GM23248 (cell line): ENCODE measurements around the gene SLC7A8. TPM values are rescaled to one million over a fixed set of nuclear protein-coding genes. Genes with fewer than 3 reads are reported as not detected.

ENCODE experiments used
- DNase-seq: peaks from one replicate; pipeline ENCODE4 v3.0.0-alpha.2; 2015
- H2AFZ ChIP-seq: fragments of 200-600 bp; sonication (generic); 2 replicates; pipeline ENCODE4 v1.6.1; 2016; ENCODE audit warnings: antibody characterized with exemption
- H3F3A ChIP-seq: fragments of 200-600 bp; sonication (generic); 2 replicates; pipeline ENCODE4 v1.6.1; 2016; ENCODE audit warnings: mild to moderate bottlenecking, antibody characterized with exemption, mixed run types; ENCODE audit not compliant: insufficient read depth
- H3K27ac ChIP-seq: fragments of 200-600 bp; sonication (generic); 2 replicates; pipeline ENCODE4 v1.5.1; 2016; ENCODE audit warnings: mild to moderate bottlenecking
- H3K27me3 ChIP-seq: fragments of 200-600 bp; sonication (generic); replicated peaks from 2 replicates; pipeline ENCODE4 v1.6.1; 2016; ENCODE audit warnings: mild to moderate bottlenecking; ENCODE audit not compliant: insufficient read depth
- H3K36me3 ChIP-seq: fragments of 200-600 bp; sonication (generic); 2 replicates; pipeline ENCODE4 v1.6.1; 2016; ENCODE audit warnings: low read depth, mild to moderate bottlenecking
- H3K4me1 ChIP-seq: fragments of 200-600 bp; sonication (generic); 2 replicates; pipeline ENCODE4 v1.6.1; 2016; ENCODE audit warnings: mild to moderate bottlenecking; ENCODE audit not compliant: insufficient read depth
- H3K4me2 ChIP-seq: fragments of 200-600 bp; sonication (generic); one replicate; pipeline ENCODE4 v1.6.1; 2016; ENCODE audit warnings: mild to moderate bottlenecking; ENCODE audit not compliant: unreplicated experiment
- H3K4me3 ChIP-seq: fragments of 200-600 bp; sonication (generic); 2 replicates; pipeline ENCODE4 v1.5.1; 2016; ENCODE audit warnings: mild to moderate bottlenecking
- H3K79me2 ChIP-seq: fragments of 200-600 bp; sonication (generic); 2 replicates; pipeline ENCODE4 v1.6.1; 2016; ENCODE audit warnings: mild to moderate bottlenecking; ENCODE audit not compliant: insufficient read depth
- H3K9ac ChIP-seq: fragments of 200-600 bp; sonication (generic); 2 replicates; pipeline ENCODE4 v1.6.1; 2016; ENCODE audit warnings: mild to moderate bottlenecking
- H3K9me2 ChIP-seq: fragments of 200-600 bp; sonication (generic); 2 replicates; pipeline ENCODE4 v1.6.1; 2016; ENCODE audit warnings: mixed run types, mild to moderate bottlenecking, moderate library complexity; ENCODE audit not compliant: insufficient read depth
- H3K9me3 ChIP-seq: fragments of 200-600 bp; sonication (generic); one replicate; pipeline ENCODE4 v1.6.1; 2017; ENCODE audit warnings: low read depth
- H4K20me1 ChIP-seq: fragments of 200-600 bp; sonication (generic); 2 replicates; pipeline ENCODE4 v1.6.0; 2016; ENCODE audit not compliant: insufficient read depth
- EZH2 ChIP-seq: fragments of 200-600 bp; sonication (generic); IDR thresholded peaks from 2 replicates; pipeline ENCODE4 v1.6.1; 2018; ENCODE audit warnings: antibody characterized with exemption, mild to moderate bottlenecking; ENCODE audit not compliant: insufficient read depth, poor library complexity, severe bottlenecking
- EZH2phosphoT487 ChIP-seq: fragments of 200-600 bp; sonication (generic); IDR thresholded peaks from 2 replicates; pipeline ENCODE4 v1.6.1; 2018; ENCODE audit warnings: antibody characterized with exemption, moderate library complexity, mild to moderate bottlenecking, low read depth; ENCODE audit not compliant: insufficient read depth
- WGBS, 2 experiments: methylation state at CpG; one replicate each; pipeline ENCODE4 v1.1.6; 2015 to 2017; ENCODE audit warnings: low lambda C conversion rate in 2 of 2, low coverage in 1 of 2; ENCODE audit errors: missing lambda C conversion rate in 2 of 2; 5-methylcytosine and 5-hydroxymethylcytosine counted together
- in situ Hi-C: fragments of 300-500 bp; cut with MboI; formaldehyde crosslinking; loops from 2 replicates; pipeline ENCODE4 v1.15.0; 2020
- polyA plus RNA-seq: library from polyadenylated mRNA; unstranded; fragments of >200 nt; fragmentation: Nextera tagmentation; extraction: Ambion mirVana; gene quantifications from 2 replicates; pipeline ENCODE4 v1.2.1, GENCODE V29; 2016
- total RNA-seq: library from RNA; depleted of rRNA; stranded (reverse); fragments of >200 nt; shearing (Covaris generic); gene quantifications from 2 replicates; pipeline ENCODE4 v1.2.3, GENCODE V29; 2014

Gene SLC7A8
- total and polyA plus RNA-seq, 2 experiments from 2014 or later: 6.7 to 9.9 TPM

GRCh38 chr14:23164949-23165348 is 18.5 kb downstream of the SLC7A8 start:
- WGBS, 2 experiments: 88 to 97% methylated on average over 5 of the region's 5 CpGs
- no peaks in the 10 kb centered on the region for H3K9me3 ChIP-seq
- no peak for DNase-seq
- TF ChIP-seq EZH2phosphoT487 (no peak), EZH2 (no peak)
- no peaks in the 10 kb centered on the region for H3K9me2 ChIP-seq
- no peak overlapping the region for H3K27ac ChIP-seq
- H3K36me3 ChIP-seq: no peaks in the 10 kb centered on the region
- H3F3A ChIP-seq: no peaks in the 10 kb centered on the region
- no peaks in the 10 kb centered on the region for H3K27me3 ChIP-seq
- in situ Hi-C loops: no loop called here
- peaks cover 9% of the 10 kb centered on the region for H3K4me1 ChIP-seq
- H2AFZ ChIP-seq: no peak overlapping the region
- H4K20me1 ChIP-seq: no peaks in the 10 kb centered on the region
- no peaks in the 10 kb centered on the region for H3K79me2 ChIP-seq
- no peak overlapping the region for H3K9ac ChIP-seq
- H3K4me3 ChIP-seq: no peak overlapping the region
- no peak overlapping the region for H3K4me2 ChIP-seq

DNA sequence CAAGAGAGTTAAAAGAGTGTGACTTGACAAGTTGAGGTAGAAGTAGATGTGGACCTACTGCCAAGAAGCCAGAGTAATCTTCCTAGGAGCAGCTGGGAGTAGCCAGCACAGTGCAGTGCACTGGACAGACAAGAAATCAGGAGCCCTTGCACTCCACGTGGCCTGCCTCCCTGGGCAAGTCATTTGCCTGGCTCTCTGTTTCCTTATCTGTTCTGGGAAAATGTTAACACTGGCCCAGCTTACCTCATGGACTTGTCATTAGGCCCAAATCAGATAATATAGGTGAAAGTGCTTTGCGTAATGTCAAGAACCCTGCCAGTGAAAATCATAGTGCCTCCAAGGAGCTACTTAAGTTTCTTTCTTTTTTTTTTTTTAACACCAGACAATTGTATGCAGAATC is 19.2 kb downstream of the SLC7A8 start:
- Histone ChIP-seq H3K4me3 (no peak overlapping the region), H4K20me1 (no peaks in the 10 kb centered on the region), H3K9me2 (no peaks in the 10 kb centered on the region), H2AFZ (no peak overlapping the region), H3K27me3 (no peaks in the 10 kb centered on the region), H3K9ac (no peak overlapping the region), H3K4me1 (peaks cover 9% of the 10 kb centered on the region), H3K9me3 (no peaks in the 10 kb centered on the region), H3K27ac (no peak overlapping the region), H3F3A (no peaks in the 10 kb centered on the region), H3K36me3 (no peaks in the 10 kb centered on the region), H3K79me2 (no peaks in the 10 kb centered on the region), H3K4me2 (no peak overlapping the region)
- in situ Hi-C loops: no loop called here
- TF ChIP-seq EZH2 (no peak), EZH2phosphoT487 (no peak)
- WGBS, 2 experiments: 77 to 91% methylated on average over 2 of the region's 2 CpGs
- no peak for DNase-seq

GRCh38 chr14:23163830-23164229 is 19.6 kb downstream of the SLC7A8 start:
- 95 to 97% methylated on average over 2 of the region's 2 CpGs for WGBS, 2 experiments
- in situ Hi-C loops: no loop called here
- DNase-seq: no peak

DNA sequence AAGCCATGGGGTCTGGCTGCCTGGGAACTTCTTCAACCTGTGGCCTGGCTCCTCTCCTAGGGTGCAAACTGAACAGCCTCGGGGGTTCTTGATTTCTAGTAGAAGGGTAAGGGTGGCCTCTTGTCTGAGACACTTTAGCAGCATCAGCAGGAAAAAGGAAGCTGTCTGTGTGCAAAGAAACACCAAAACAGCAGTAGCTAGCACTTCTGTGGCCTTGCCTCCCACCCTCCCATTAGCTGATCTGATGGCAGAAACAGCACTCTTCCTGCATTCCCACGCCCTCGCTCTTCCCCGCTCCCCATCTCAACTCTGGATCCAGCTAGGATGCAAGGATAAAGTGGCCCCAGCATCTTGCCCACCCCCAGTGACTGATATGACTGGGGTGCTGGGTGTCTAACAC is 20.7 kb downstream of the SLC7A8 start:
- H2AFZ ChIP-seq: no peak overlapping the region
- no peak for TF ChIP-seq EZH2
- no peak for TF ChIP-seq EZH2phosphoT487
- H3F3A ChIP-seq: no peaks in the 10 kb centered on the region
- no peaks in the 10 kb centered on the region for H4K20me1 ChIP-seq
- 88 to 97% methylated on average over 4 of the region's 4 CpGs for WGBS, 2 experiments
- H3K27ac ChIP-seq: no peak overlapping the region
- no peaks in the 10 kb centered on the region for H3K9me3 ChIP-seq
- H3K27me3 ChIP-seq: no peaks in the 10 kb centered on the region
- no peak overlapping the region for H3K9ac ChIP-seq
- H3K36me3 ChIP-seq: no peaks in the 10 kb centered on the region
- in situ Hi-C loops: no loop called here
- DNase-seq: no peak
- H3K9me2 ChIP-seq: no peaks in the 10 kb centered on the region
- no peak overlapping the region for H3K4me2 ChIP-seq
- H3K4me3 ChIP-seq: no peak overlapping the region
- H3K79me2 ChIP-seq: no peaks in the 10 kb centered on the region
- H3K4me1 ChIP-seq: peaks cover 9% of the 10 kb centered on the region

More at GRCh38 chr14:23163830-23164229, 19.6 kb downstream of the SLC7A8 start:
- Histone ChIP-seq H3F3A (no peaks in the 10 kb centered on the region), H3K36me3 (no peaks in the 10 kb centered on the region), H3K4me2 (no peak overlapping the region), H4K20me1 (no peaks in the 10 kb centered on the region), H3K4me3 (no peak overlapping the region), H2AFZ (no peak overlapping the region), H3K27ac (no peak overlapping the region), H3K9ac (no peak overlapping the region), H3K4me1 (peaks cover 9% of the 10 kb centered on the region), H3K27me3 (no peaks in the 10 kb centered on the region), H3K9me3 (no peaks in the 10 kb centered on the region), H3K79me2 (no peaks in the 10 kb centered on the region), H3K9me2 (no peaks in the 10 kb centered on the region)
- TF ChIP-seq EZH2phosphoT487 (no peak), EZH2 (no peak)

- peaks cover 9% of the 10 kb centered on the region for H3K4me1 ChIP-seq
- H3K4me2 ChIP-seq: no peak overlapping the region
- H4K20me1 ChIP-seq: no peaks in the 10 kb centered on the region
- no peak overlapping the region for H3K27ac ChIP-seq
- H3K79me2 ChIP-seq: no peaks in the 10 kb centered on the region
- H2AFZ ChIP-seq: no peak overlapping the region
- 93 to 97% methylated on average over 5 of the region's 5 CpGs for WGBS, 2 experiments
- H3K27me3 ChIP-seq: no peaks in the 10 kb centered on the region
- H3K9me3 ChIP-seq: no peaks in the 10 kb centered on the region
- DNase-seq: no peak
- no peaks in the 10 kb centered on the region for H3F3A ChIP-seq
- in situ Hi-C loops: no loop called here
- H3K9ac ChIP-seq: no peak overlapping the region
- no peaks in the 10 kb centered on the region for H3K9me2 ChIP-seq
- H3K4me3 ChIP-seq: no peak overlapping the region
- TF ChIP-seq EZH2 (no peak), EZH2phosphoT487 (no peak)
- H3K36me3 ChIP-seq: no peaks in the 10 kb centered on the region
These were observed 21.5 kb downstream of the SLC7A8 start for GRCh38 chr14:23162005-23162404.
